Testis (tissue), 3 donors: ENCODE results near the gene MFSD11. TPM values are rescaled to one million over a fixed set of nuclear protein-coding genes. Genes with fewer than 3 reads are reported as not detected.

Source experiments
- DNase-seq: peaks from one replicate; pipeline ENCODE4 v3.0.0-alpha.2; 2019
- H3K27ac ChIP-seq, 2 donors: fragments of 200-600 bp; sonication (generic); one replicate each; pipeline ENCODE4 v1.5.1; 2019
- H3K27me3 ChIP-seq: fragments of 200-600 bp; sonication (generic); one replicate; pipeline ENCODE4 v1.5.1; 2019
- H3K36me3 ChIP-seq: fragments of 200-600 bp; sonication (generic); one replicate; pipeline ENCODE4 v1.5.1; 2017; ENCODE audit warnings: low read depth; ENCODE audit errors: missing control alignments
- H3K4me1 ChIP-seq: fragments of 200-600 bp; sonication (generic); one replicate; pipeline ENCODE4 v1.5.1; 2019
- H3K4me3 ChIP-seq, 2 donors: fragments of 200-600 bp; sonication (generic); one replicate each; pipeline ENCODE4 v1.5.1; 2017 to 2019
- H3K9me3 ChIP-seq: fragments of 200-600 bp; sonication (generic); one replicate; pipeline ENCODE4 v1.5.1; 2017
- POLR2A ChIP-seq: fragments of 450-650 bp; IDR thresholded peaks from one replicate; pipeline ENCODE4 v1.6.1; 2017; ENCODE audit warnings: antibody characterized with exemption, mild to moderate bottlenecking, moderate library complexity
- WGBS, 2 donors: methylation state at CpG; one replicate each; pipeline ENCODE4 v1.1.5; 2018; 5-methylcytosine and 5-hydroxymethylcytosine counted together
- intact Hi-C: fragments of 100-400 bp; cut with DNase I; formaldehyde crosslinking; loops from one replicate; pipeline ENCODE4 v1.15.1; 2023; ENCODE audit warnings: low total_unique reads
- polyA plus RNA-seq: library from polyadenylated mRNA; stranded (reverse); fragments of 350-450 nt; fragmentation: Illumina TruSeq; extraction: RNeasy Lipid Tissue Mini Kit (QIAGEN cat#74804); gene quantifications from one replicate; pipeline ENCODE4 v1.2.3, GENCODE V29; 2014; ENCODE audit warnings: low read depth, low replicate concordance; ENCODE audit not compliant: insufficient read depth
- total RNA-seq, 2 donors: library from RNA; depleted of rRNA; stranded (reverse); fragments of >200 nt; gene quantifications; one replicate each; pipeline ENCODE4 v1.2.3, GENCODE V29; 2016
- TF ChIP-seq, protein P1 (sequence below), 3 experiments: fragments of 450-650 bp in 2 of 3; fragments of 200-600 bp in 1 of 3; sonication (generic) in 1 of 3; IDR thresholded peaks; one replicate each; pipeline ENCODE4 v1.5.1; 2016 to 2019; ENCODE audit warnings: antibody characterized with exemption in 3 of 3, mild to moderate bottlenecking in 2 of 3, moderate library complexity in 1 of 3

Gene MFSD11
- total and polyA plus RNA-seq, 3 donors from 2014 or later = 38.5 to 102 (median 51.7) TPM

DNA sequence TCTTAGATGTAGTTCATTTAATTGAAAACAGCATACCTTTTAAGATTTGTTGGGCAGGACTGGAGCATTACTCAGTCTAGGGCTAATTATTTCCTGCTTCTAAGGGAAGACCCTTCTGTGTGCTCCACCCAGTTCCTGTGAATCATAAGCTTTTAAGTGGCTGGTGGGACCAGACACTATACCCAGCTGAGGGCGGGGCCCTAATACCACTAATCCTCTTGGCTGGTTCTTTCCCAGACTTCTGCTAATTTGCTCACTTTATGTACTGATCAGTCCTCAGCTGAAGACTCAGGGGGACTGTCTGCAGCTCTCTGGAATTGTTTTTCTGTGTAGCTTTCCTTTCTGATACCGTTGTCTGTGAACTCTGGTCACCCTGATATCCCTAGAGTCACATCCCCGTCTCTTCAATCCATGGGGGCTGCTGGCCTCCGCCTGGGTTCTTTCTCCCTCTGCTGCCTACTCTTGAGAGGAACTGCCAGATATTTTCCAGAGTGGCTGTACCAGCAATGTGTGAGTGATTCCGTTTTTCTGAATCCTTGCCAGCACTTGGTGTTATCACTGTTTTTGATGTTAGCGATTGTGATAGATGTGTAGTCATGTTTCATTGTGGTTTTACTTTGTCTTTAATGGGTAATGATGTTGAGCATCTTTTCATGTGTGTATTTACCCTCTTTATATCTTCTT, 35.1 kb downstream of the MFSD11 start:
- Histone ChIP-seq H3K36me3 (no peaks in the 10 kb centered on the region), H3K27me3 (no peaks in the 10 kb centered on the region), H3K9me3 (no peaks in the 10 kb centered on the region), H3K4me1 (no peaks in the 10 kb centered on the region), H3K4me3 (no peak overlapping the region), H3K27ac (no peak overlapping the region)
- no peak for DNase-seq
- intact Hi-C loops = no loop called here
- TF ChIP-seq POLR2A = no peak
- TF ChIP-seq, protein P1, sequence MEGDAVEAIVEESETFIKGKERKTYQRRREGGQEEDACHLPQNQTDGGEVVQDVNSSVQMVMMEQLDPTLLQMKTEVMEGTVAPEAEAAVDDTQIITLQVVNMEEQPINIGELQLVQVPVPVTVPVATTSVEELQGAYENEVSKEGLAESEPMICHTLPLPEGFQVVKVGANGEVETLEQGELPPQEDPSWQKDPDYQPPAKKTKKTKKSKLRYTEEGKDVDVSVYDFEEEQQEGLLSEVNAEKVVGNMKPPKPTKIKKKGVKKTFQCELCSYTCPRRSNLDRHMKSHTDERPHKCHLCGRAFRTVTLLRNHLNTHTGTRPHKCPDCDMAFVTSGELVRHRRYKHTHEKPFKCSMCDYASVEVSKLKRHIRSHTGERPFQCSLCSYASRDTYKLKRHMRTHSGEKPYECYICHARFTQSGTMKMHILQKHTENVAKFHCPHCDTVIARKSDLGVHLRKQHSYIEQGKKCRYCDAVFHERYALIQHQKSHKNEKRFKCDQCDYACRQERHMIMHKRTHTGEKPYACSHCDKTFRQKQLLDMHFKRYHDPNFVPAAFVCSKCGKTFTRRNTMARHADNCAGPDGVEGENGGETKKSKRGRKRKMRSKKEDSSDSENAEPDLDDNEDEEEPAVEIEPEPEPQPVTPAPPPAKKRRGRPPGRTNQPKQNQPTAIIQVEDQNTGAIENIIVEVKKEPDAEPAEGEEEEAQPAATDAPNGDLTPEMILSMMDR (IDR thresholded peaks at IDR 0.05) = no peak
- WGBS, 2 donors = 85 to 89% methylated on average over 6 of the region's 6 CpGs

DNA sequence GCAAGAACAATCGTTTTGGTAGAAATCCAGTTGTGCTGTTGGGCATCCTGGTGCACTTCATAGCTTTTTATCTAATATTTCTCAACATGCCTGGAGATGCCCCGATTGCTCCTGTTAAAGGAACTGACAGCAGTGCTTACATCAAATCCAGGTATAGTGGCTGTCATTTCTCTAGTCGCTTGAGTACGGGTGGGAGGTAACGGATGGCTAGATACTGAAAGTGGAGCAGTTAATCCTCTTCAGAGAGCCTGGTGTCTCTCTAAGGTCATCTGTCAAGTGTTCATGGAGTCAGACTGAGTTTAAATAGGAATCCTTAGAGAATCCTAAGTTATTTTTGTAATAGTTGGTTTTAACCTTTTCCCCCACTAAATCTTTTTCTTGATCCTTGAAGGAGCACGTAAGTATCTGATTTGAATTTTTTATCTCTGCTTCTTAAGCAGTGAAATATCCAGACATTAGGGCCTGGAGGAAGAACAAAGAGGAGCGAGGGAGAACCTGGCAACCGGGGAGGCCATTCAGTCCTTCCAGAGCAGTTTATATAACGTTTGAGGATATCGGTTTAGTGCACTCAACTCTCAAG, 37.2 kb downstream of the MFSD11 start:
- H3K4me1 ChIP-seq = no peaks in the 10 kb centered on the region
- no peak overlapping the region for H3K27ac ChIP-seq
- no peak for DNase-seq
- H3K27me3 ChIP-seq = no peaks in the 10 kb centered on the region
- TF ChIP-seq, protein P1 (IDR thresholded peaks at IDR 0.05) = no peak
- TF ChIP-seq POLR2A = no peak
- H3K9me3 ChIP-seq = no peaks in the 10 kb centered on the region
- H3K4me3 ChIP-seq = no peak overlapping the region
- intact Hi-C loops = no loop called here
- H3K36me3 ChIP-seq = no peaks in the 10 kb centered on the region
- 82 to 86% methylated on average over 10 of the region's 10 CpGs for WGBS, 2 donors

DNA sequence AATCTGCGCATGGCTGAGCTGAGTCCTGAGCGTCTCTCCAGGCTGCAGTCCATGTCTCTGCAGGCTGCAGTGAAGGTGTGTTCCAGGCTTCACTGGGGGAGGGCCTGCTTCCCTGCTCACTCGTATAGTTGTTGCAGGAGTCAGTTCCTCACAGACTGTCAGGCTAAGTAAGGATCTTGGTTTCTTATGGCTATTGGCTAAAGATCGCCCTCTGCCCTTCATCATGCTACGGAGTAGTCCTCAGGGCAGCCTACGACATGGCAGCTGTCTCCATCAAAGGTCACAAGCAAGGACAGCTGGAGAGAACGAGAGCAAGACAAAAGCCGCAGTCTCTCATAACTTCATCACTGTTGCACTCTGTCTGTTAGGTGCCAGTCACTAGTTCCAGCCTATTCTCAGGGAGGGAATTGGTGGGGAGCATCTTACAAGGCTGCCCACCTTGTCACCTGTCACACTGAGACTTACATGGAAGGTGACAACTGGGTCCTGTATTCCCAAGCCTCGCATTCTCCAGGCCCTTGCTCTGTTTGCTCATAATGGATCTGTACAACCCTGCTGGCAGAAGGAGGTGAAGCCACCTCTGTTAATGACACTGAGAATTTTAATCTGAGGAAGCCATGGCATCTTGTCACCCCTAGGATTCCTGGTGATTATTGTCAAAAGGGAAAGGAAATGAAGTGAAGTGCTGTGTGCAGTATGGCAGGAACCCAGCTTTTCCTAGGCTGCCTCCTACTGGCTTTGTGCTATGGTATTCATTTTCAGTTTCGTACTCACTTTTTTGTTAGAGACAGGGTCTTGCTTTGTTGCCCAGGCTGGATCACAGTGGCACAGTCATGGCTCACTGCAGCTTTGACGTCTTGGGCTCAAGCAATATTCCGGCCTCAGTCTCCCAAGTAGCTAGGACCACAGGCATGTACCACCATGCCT, 43.4 kb downstream of the MFSD11 start:
- 90 to 91% methylated on average over 11 to 12 of the region's 12 CpGs for WGBS, 2 donors
- no peak overlapping the region for H3K27ac ChIP-seq
- no peaks in the 10 kb centered on the region for H3K9me3 ChIP-seq
- H3K4me3 ChIP-seq = no peak overlapping the region
- no peaks in the 10 kb centered on the region for H3K36me3 ChIP-seq
- intact Hi-C loops = no loop called here
- DNase-seq = no peak
- H3K27me3 ChIP-seq = no peaks in the 10 kb centered on the region
- no peak for TF ChIP-seq POLR2A
- TF ChIP-seq, protein P1 (IDR thresholded peaks at IDR 0.05) = no peak
- no peaks in the 10 kb centered on the region for H3K4me1 ChIP-seq

DNA sequence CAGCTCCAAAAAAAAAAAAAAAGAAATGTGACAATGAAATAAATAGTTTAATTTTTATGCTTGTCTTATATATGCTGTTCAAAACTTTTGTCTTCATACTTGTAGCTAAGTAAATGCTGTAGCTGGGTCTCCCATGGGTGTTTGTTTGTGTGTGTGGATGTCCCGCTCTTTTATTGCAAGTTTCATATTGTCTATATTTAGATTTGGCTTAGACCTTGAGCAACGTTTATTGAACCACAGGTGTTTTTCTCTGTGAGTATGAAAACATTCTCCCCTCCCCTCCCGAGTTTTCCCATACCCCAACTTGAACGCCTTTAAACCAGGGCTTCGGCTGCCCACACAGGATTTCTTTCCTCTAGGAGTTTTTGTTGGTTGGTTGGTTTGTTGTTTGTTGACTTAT, 45.2 kb downstream of the MFSD11 start:
- Histone ChIP-seq H3K4me3 (no peak overlapping the region), H3K27ac (no peak overlapping the region), H3K36me3 (no peaks in the 10 kb centered on the region), H3K9me3 (no peaks in the 10 kb centered on the region), H3K4me1 (no peaks in the 10 kb centered on the region), H3K27me3 (no peaks in the 10 kb centered on the region)
- no peak for DNase-seq
- TF ChIP-seq POLR2A = no peak
- TF ChIP-seq, protein P1 (IDR thresholded peaks at IDR 0.05) = no peak
- intact Hi-C loops = no loop called here
- WGBS, 2 donors = 67 to 77% methylated on average over 5 of the region's 5 CpGs
